PC-9 (cell line): Measurements from ENCODE around the gene LRGUK. TPM values are rescaled to one million over a fixed set of nuclear protein-coding genes. Genes with fewer than 3 reads are reported as not detected.

Source experiments
- BruUV-seq: library from RNA; stranded (reverse); fragments of 400-500 nt; replicated peaks from 2 replicates; lab custom pipeline; 2021; lab: Mats Ljungman, UMichigan
- CTCF ChIA-PET: fragments of 300-600 bp; sonication (Branson Sonifier 250); formaldehyde crosslinking; loops from one replicate; lab custom pipeline; 2022; ENCODE audit warnings: antibody characterized with exemption; lab: Charles Lee
- POLR2A ChIA-PET: fragments of 300-600 bp; sonication (Branson Sonifier 250); formaldehyde crosslinking; loops from one replicate; lab custom pipeline; 2022; ENCODE audit warnings: antibody characterized with exemption; ENCODE audit not compliant: unreplicated experiment; lab: Charles Lee
- DNase-seq, 2 experiments: peaks; one replicate each; pipeline versions ENCODE4 v3.0.0 to v3.0.0-alpha.2; 2015 to 2022; ENCODE audit warnings: mixed read lengths in 1 of 2
- H2AFZ ChIP-seq: fragments of 200-600 bp; sonication (generic); 2 replicates; pipeline ENCODE4 v1.8.1; 2017; ENCODE audit warnings: antibody characterized with exemption
- H3F3A ChIP-seq: fragments of 200-600 bp; sonication (generic); 2 replicates; pipeline ENCODE4 v1.8.1; 2017; ENCODE audit warnings: antibody characterized with exemption, mild to moderate bottlenecking, low read depth; ENCODE audit not compliant: insufficient read depth
- H3K27ac ChIP-seq: fragments of 200-600 bp; sonication (generic); 2 replicates; pipeline ENCODE4 v1.6.1; 2016; ENCODE audit warnings: mixed run types
- H3K27me3 ChIP-seq: fragments of 200-600 bp; sonication (generic); 2 replicates; pipeline ENCODE4 v1.6.1; 2016; ENCODE audit warnings: low read depth, mixed run types; ENCODE audit not compliant: insufficient read depth
- H3K36me3 ChIP-seq: fragments of 200-600 bp; sonication (generic); 2 replicates; pipeline ENCODE4 v1.6.1; 2016; ENCODE audit warnings: low read depth, mixed run types
- H3K4me1 ChIP-seq: fragments of 200-600 bp; sonication (generic); replicated peaks from 2 replicates; pipeline ENCODE4 v1.6.1; 2016; ENCODE audit warnings: mixed run types; ENCODE audit not compliant: insufficient read depth
- H3K4me2 ChIP-seq: fragments of 200-600 bp; sonication (generic); 2 replicates; pipeline ENCODE4 v1.6.1; 2017; ENCODE audit warnings: mixed run types
- H3K4me3 ChIP-seq: fragments of 200-600 bp; sonication (generic); 2 replicates; pipeline ENCODE4 v1.6.1; 2016; ENCODE audit warnings: mixed run types
- H3K79me2 ChIP-seq: fragments of 200-600 bp; sonication (generic); 2 replicates; pipeline ENCODE4 v1.6.1; 2017; ENCODE audit warnings: low read depth, mixed run types
- H3K9me2 ChIP-seq: fragments of 200-600 bp; sonication (generic); 2 replicates; pipeline ENCODE4 v1.8.1; 2017; ENCODE audit warnings: mild to moderate bottlenecking; ENCODE audit not compliant: insufficient read depth
- H3K9me3 ChIP-seq: fragments of 200-600 bp; sonication (generic); 2 replicates; pipeline ENCODE4 v1.8.1; 2016; ENCODE audit warnings: low read depth; ENCODE audit not compliant: insufficient read depth
- H4K20me1 ChIP-seq: fragments of 200-600 bp; sonication (generic); 2 replicates; pipeline ENCODE4 v1.8.1; 2017; ENCODE audit not compliant: insufficient read depth
- EZH2 ChIP-seq: fragments of 200-600 bp; sonication (generic); IDR thresholded peaks from 2 replicates; pipeline ENCODE4 v1.8.0; 2017; ENCODE audit warnings: antibody characterized with exemption, low read depth
- intact Hi-C: fragments of 100-400 bp; cut with micrococcal nuclease; formaldehyde crosslinking; loops from one replicate; pipeline ENCODE4 v1.10.0; 2022; ENCODE audit not compliant: unreplicated experiment
- total RNA-seq: library from RNA; stranded (reverse); gene quantifications from 2 replicates; pipeline ENCODE4 v1.2.3, GENCODE V29; 2021
- TF ChIP-seq, protein P1 (sequence below): fragments of 200-600 bp; sonication (generic); conservative IDR thresholded peaks from 2 replicates; pipeline ENCODE4 v1.6.1; 2017; ENCODE audit warnings: mixed run types, antibody characterized with exemption, mild to moderate bottlenecking, moderate library complexity

Gene LRGUK
- total RNA-seq, 1 experiment from 2014 or later: 2.3 TPM

DNA sequence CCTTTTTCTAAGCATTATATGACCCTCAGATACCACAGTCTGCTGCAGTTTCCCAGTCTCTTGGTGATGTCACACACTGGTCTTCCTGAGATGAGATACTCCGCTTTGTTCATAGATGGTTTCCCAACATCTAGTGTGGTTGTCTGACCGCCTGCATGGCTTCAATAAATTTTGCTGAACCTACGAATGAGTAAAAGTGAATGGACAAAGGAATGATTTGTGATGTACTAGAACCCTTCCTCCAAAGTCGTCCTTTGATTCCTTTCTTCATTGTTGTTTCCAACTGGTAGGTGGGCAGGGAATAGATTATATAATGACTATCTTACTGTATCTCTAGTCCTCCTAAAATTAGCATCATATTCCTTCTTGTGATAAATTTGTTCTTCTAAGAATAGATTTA lies 107.1 kb downstream of the LRGUK start:
- H3F3A ChIP-seq: no peaks in the 10 kb centered on the region
- intact Hi-C loops: no loop called here
- TF ChIP-seq, protein P1, sequence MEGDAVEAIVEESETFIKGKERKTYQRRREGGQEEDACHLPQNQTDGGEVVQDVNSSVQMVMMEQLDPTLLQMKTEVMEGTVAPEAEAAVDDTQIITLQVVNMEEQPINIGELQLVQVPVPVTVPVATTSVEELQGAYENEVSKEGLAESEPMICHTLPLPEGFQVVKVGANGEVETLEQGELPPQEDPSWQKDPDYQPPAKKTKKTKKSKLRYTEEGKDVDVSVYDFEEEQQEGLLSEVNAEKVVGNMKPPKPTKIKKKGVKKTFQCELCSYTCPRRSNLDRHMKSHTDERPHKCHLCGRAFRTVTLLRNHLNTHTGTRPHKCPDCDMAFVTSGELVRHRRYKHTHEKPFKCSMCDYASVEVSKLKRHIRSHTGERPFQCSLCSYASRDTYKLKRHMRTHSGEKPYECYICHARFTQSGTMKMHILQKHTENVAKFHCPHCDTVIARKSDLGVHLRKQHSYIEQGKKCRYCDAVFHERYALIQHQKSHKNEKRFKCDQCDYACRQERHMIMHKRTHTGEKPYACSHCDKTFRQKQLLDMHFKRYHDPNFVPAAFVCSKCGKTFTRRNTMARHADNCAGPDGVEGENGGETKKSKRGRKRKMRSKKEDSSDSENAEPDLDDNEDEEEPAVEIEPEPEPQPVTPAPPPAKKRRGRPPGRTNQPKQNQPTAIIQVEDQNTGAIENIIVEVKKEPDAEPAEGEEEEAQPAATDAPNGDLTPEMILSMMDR: no peak
- TF ChIP-seq EZH2: no peak
- H3K36me3 ChIP-seq: no peaks in the 10 kb centered on the region
- no peak overlapping the region for H3K4me3 ChIP-seq
- peaks cover 4% of the 10 kb centered on the region for H3K9me3 ChIP-seq
- ChIA-PET CTCF (no interaction called here), POLR2A (no interaction called here)
- H3K27ac ChIP-seq: no peak overlapping the region
- H3K27me3 ChIP-seq: 0 out of 2 replicates have a peak, but pooled peaks cover 7% of the 10 kb centered on the region
- H4K20me1 ChIP-seq: no peaks in the 10 kb centered on the region
- peaks cover 4% of the 10 kb centered on the region; the same call in 1 of the 2 replicates for H3K9me2 ChIP-seq
- no peaks in the 10 kb centered on the region for H3K79me2 ChIP-seq
- no peak overlapping the region for H2AFZ ChIP-seq
- H3K4me1 ChIP-seq: no peaks in the 10 kb centered on the region
- no peak overlapping the region for H3K4me2 ChIP-seq
- DNase-seq: no peak
- BruUV-seq: no TSS peak

DNA sequence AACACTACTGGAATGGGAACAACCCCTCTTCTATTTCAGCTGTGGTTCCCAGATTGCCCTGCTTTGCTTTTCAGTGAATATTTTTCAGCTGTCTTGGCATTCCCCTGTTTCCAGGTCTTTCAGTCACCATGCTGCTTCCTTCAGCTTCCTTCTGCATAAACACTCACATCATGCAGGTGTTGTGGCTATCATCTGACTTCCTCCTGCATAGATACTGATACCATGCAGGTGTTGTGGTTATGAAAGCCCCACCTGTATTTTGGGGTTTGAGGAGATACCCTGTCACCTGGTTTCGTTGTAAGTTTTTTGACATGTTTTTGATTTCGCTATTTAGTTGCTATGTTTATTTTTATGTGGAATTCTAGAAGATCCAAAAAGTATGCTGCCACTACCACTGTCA lies 118.1 kb downstream of the LRGUK start:
- BruUV-seq: no TSS peak
- CTCF ChIA-PET: no interaction called here
- no peak overlapping the region for H3K27ac ChIP-seq

DNA sequence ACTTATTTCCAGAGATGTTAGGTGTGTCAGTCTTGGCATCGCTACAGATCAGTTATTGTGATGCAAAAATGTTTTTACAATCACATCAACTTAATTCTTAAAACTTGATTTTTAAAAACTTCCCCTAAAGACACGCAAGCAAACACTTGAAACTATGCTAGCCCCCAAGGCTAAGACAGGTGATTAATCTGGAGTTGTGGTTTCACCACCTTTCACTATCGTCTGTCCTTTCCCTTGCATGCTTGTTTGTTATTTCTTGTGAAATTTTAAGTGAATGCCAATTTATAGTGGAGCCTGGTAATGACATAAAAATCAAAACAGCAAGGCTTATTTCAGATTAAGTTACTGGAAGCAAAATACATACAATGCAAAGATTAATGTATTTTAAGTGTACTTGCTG lies 119.2 kb downstream of the LRGUK start:
- Histone ChIP-seq H3K4me1 (no peaks in the 10 kb centered on the region), H3K36me3 (no peaks in the 10 kb centered on the region), H3K79me2 (no peaks in the 10 kb centered on the region), H3K9me3 (no peaks in the 10 kb centered on the region; the same call in 1 of the 2 replicates), H3K9me2 (no peaks in the 10 kb centered on the region; the same call in 1 of the 2 replicates), H3K27ac (no peak overlapping the region), H4K20me1 (no peaks in the 10 kb centered on the region), H3K27me3 (no peaks in the 10 kb centered on the region), H3K4me3 (no peak overlapping the region), H3K4me2 (no peak overlapping the region), H3F3A (no peaks in the 10 kb centered on the region), H2AFZ (no peak overlapping the region)
- intact Hi-C loops: no loop called here
- DNase-seq: no peak
- no TSS peak for BruUV-seq
- TF ChIP-seq EZH2: no peak
- TF ChIP-seq, protein P1: no peak
- ChIA-PET POLR2A (no interaction called here), CTCF (no interaction called here)

More for the DNA sequence above, 118.1 kb downstream of the LRGUK start:
- Histone ChIP-seq H3K4me2 (no peak overlapping the region), H3K79me2 (no peaks in the 10 kb centered on the region), H2AFZ (no peak overlapping the region), H3K27me3 (no peaks in the 10 kb centered on the region), H3K4me1 (no peaks in the 10 kb centered on the region), H3F3A (no peaks in the 10 kb centered on the region), H3K9me2 (no peaks in the 10 kb centered on the region; the same call in 1 of the 2 replicates), H3K9me3 (no peaks in the 10 kb centered on the region; the same call in 1 of the 2 replicates), H3K36me3 (no peaks in the 10 kb centered on the region), H4K20me1 (no peaks in the 10 kb centered on the region), H3K4me3 (no peak overlapping the region)
- intact Hi-C loops: no loop called here
- POLR2A ChIA-PET: no interaction called here
- TF ChIP-seq EZH2: no peak
- DNase-seq: no peak

DNA sequence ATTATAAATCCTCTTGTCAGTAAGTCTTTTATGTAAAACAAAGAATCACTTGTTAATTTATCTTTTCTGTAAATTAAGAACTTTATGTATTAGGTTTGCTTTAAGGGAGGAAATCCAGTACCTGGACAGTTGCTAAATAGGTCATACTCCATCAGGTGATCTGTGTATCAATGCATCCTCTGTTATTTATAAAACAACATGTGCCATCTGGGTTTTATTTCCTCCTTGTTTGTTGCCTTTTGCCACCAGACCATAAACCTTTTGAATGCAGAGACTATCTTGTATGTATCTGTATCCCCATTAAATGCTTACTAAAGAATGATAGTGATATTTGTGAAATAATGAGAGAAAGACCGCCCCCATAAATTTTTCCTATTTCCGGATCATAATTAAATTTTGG lies 119.6 kb downstream of the LRGUK start:
- no peak for TF ChIP-seq EZH2
- TF ChIP-seq, protein P1: no peak
- Histone ChIP-seq H3K9me3 (no peaks in the 10 kb centered on the region; the same call in 1 of the 2 replicates), H3K36me3 (no peaks in the 10 kb centered on the region), H3K9me2 (no peaks in the 10 kb centered on the region; the same call in 1 of the 2 replicates), H4K20me1 (no peaks in the 10 kb centered on the region), H3K4me3 (no peak overlapping the region), H3K27ac (no peak overlapping the region), H2AFZ (no peak overlapping the region), H3K27me3 (no peaks in the 10 kb centered on the region), H3K4me2 (no peak overlapping the region), H3K79me2 (no peaks in the 10 kb centered on the region), H3F3A (no peaks in the 10 kb centered on the region), H3K4me1 (no peaks in the 10 kb centered on the region)
- intact Hi-C loops: no loop called here
- no TSS peak for BruUV-seq
- no peak for DNase-seq
- ChIA-PET CTCF (no interaction called here), POLR2A (no interaction called here)
